Brain microvascular endothelial cell (primary cell): ENCODE data around the gene LMX1A.

Experiments
- DNase-seq: peaks from one replicate; pipeline ENCODE4 v3.0.0-alpha.2; 2020
- H3K27ac ChIP-seq: fragments of 250-450 bp; sonication (Bioruptor Pico); 2 replicates; pipeline ENCODE4 v1.5.1; 2020; ENCODE audit warnings: mild to moderate bottlenecking, moderate library complexity
- H3K27me3 ChIP-seq: fragments of 250-450 bp; sonication (Bioruptor Pico); replicated peaks from 2 replicates; pipeline ENCODE4 v1.5.1; 2020; ENCODE audit warnings: mild to moderate bottlenecking
- H3K36me3 ChIP-seq: fragments of 250-450 bp; sonication (Bioruptor Pico); replicated peaks from 2 replicates; pipeline ENCODE4 v1.5.1; 2020; ENCODE audit warnings: mild to moderate bottlenecking
- H3K4me3 ChIP-seq: 2 replicates; pipeline ENCODE4 v1.5.1; 2011; ENCODE audit warnings: low read depth, mild to moderate bottlenecking, control low read depth, low read length, moderate library complexity
- CTCF ChIP-seq: IDR thresholded peaks from 2 replicates; pipeline ENCODE4 v1.5.1; 2011; ENCODE audit warnings: low read depth, mild to moderate bottlenecking, moderate library complexity, low read length, control low read depth, inconsistent platforms; ENCODE audit errors: missing control alignments
- in situ Hi-C: cut with HindIII; loops from 2 replicates; pipeline ENCODE4 v1.10.0; 2017; ENCODE audit warnings: low sequenced_read_pairs, low pct_ligation_motif_present

The LMX1A gene

GRCh38 chr1:165222580-165222979 is 133.9 kb downstream of the LMX1A start:
- no peak overlapping the region for H3K27ac ChIP-seq
- no peak for TF ChIP-seq CTCF
- no peak overlapping the region for H3K4me3 ChIP-seq

GRCh38 chr1:165218731-165219130 is 137.8 kb downstream of the LMX1A start:
- no peak for TF ChIP-seq CTCF
- in situ Hi-C loops, result no loop called here
- H3K36me3 ChIP-seq, result no peaks in the 10 kb centered on the region
- H3K27ac ChIP-seq, result no peak overlapping the region
- no peak overlapping the region for H3K4me3 ChIP-seq
- H3K27me3 ChIP-seq, result no peaks in the 10 kb centered on the region
- no peak for DNase-seq

More at GRCh38 chr1:165222580-165222979, 133.9 kb downstream of the LMX1A start:
- no peaks in the 10 kb centered on the region for H3K27me3 ChIP-seq
- H3K36me3 ChIP-seq, result no peaks in the 10 kb centered on the region
- no peak for DNase-seq
- in situ Hi-C loops, result no loop called here

- Histone ChIP-seq H3K4me3 (no peak overlapping the region), H3K27ac (no peak overlapping the region), H3K36me3 (no peaks in the 10 kb centered on the region), H3K27me3 (no peaks in the 10 kb centered on the region)
- TF ChIP-seq CTCF, result no peak
- no peak for DNase-seq
- in situ Hi-C loops, result no loop called here
Observed at GRCh38 chr1:165217958-165218357, 138.6 kb downstream of the LMX1A start.

GRCh38 chr1:165216254-165216653 is 140.3 kb downstream of the LMX1A start:
- TF ChIP-seq CTCF, result no peak

GRCh38 chr1:165215676-165216075 is 140.8 kb downstream of the LMX1A start:
- in situ Hi-C loops, result no loop called here
- H3K27ac ChIP-seq, result no peak overlapping the region
- H3K36me3 ChIP-seq, result no peaks in the 10 kb centered on the region
- TF ChIP-seq CTCF, result no peak
- H3K27me3 ChIP-seq, result no peaks in the 10 kb centered on the region
- no peak for DNase-seq
- H3K4me3 ChIP-seq, result no peak overlapping the region

More at GRCh38 chr1:165216254-165216653, 140.3 kb downstream of the LMX1A start:
- H3K27me3 ChIP-seq, result no peaks in the 10 kb centered on the region
- in situ Hi-C loops, result no loop called here
- DNase-seq, result no peak
- H3K4me3 ChIP-seq, result no peak overlapping the region
- no peak overlapping the region for H3K27ac ChIP-seq
- H3K36me3 ChIP-seq, result no peaks in the 10 kb centered on the region

- no peak for TF ChIP-seq CTCF
- no peak for DNase-seq
- no peak overlapping the region for H3K4me3 ChIP-seq
- in situ Hi-C loops, result no loop called here
- no peaks in the 10 kb centered on the region for H3K27me3 ChIP-seq
- H3K36me3 ChIP-seq, result no peaks in the 10 kb centered on the region
- no peak overlapping the region for H3K27ac ChIP-seq
Observed at GRCh38 chr1:165212229-165212628, 144.3 kb downstream of the LMX1A start.
